GM18511 (cell line): Measurements from ENCODE around the gene ADAMTSL1.

Experiments
- ATAC-seq: cut with Tn5 transposase; IDR thresholded peaks from one replicate; pipeline ENCODE4 v1.9.1; 2021; ENCODE audit warnings: mild to moderate bottlenecking, moderate library complexity; ENCODE audit not compliant: unreplicated experiment

ADAMTSL1 gene

GRCh38 chr9:18459962-18460584, 13.9 kb upstream of the ADAMTSL1 start:
- ATAC-seq, result no peak

GRCh38 chr9:18461496-18461895, 12.5 kb upstream of the ADAMTSL1 start:
- ATAC-seq, result no peak

- ATAC-seq, result no peak
These were observed 10.0 kb upstream of the ADAMTSL1 start for GRCh38 chr9:18463991-18464390.

GRCh38 chr9:18466101-18466500, 7.9 kb upstream of the ADAMTSL1 start:
- no peak for ATAC-seq

- ATAC-seq, result no peak
These were observed 6.3 kb upstream of the ADAMTSL1 start for GRCh38 chr9:18467696-18468095.

- no peak for ATAC-seq
These were observed 1.5 kb upstream of the ADAMTSL1 start for GRCh38 chr9:18472435-18472834.

GRCh38 chr9:18472841-18473251, 1.1 kb upstream of the ADAMTSL1 start:
- ATAC-seq, result no peak

GRCh38 chr9:18474783-18475182, 830 bp downstream of the ADAMTSL1 start:
- ATAC-seq, result no peak

- no peak for ATAC-seq
These were observed 3.2 kb downstream of the ADAMTSL1 start for GRCh38 chr9:18477121-18477660.

- no peak for ATAC-seq
These were observed 3.8 kb downstream of the ADAMTSL1 start for GRCh38 chr9:18477719-18478118.

- ATAC-seq, result no peak
These were observed 4.8 kb downstream of the ADAMTSL1 start for GRCh38 chr9:18478501-18479361.

- ATAC-seq, result no peak
These were observed 5.5 kb downstream of the ADAMTSL1 start for GRCh38 chr9:18479405-18479804.

GRCh38 chr9:18480662-18481093, 6.7 kb downstream of the ADAMTSL1 start:
- ATAC-seq, result no peak

- no peak for ATAC-seq
These were observed 8.4 kb downstream of the ADAMTSL1 start for GRCh38 chr9:18482371-18482770.

GRCh38 chr9:18485714-18486113, 11.8 kb downstream of the ADAMTSL1 start:
- ATAC-seq, result no peak

- ATAC-seq, result no peak
These were observed 13.7 kb downstream of the ADAMTSL1 start for GRCh38 chr9:18487611-18488010.

GRCh38 chr9:18488886-18489285, 14.9 kb downstream of the ADAMTSL1 start:
- ATAC-seq, result no peak

GRCh38 chr9:18489861-18490260, 15.9 kb downstream of the ADAMTSL1 start:
- no peak for ATAC-seq

- no peak for ATAC-seq
These were observed 16.9 kb downstream of the ADAMTSL1 start for GRCh38 chr9:18490641-18491370.

- ATAC-seq, result no peak
These were observed 18.7 kb downstream of the ADAMTSL1 start for GRCh38 chr9:18492612-18493011.

GRCh38 chr9:18493451-18493993, 19.6 kb downstream of the ADAMTSL1 start:
- no peak for ATAC-seq
